H1 (cell line): ENCODE results near the gene TMEM222. TPM values are rescaled to one million over a fixed set of nuclear protein-coding genes. Genes with fewer than 3 reads are reported as not detected.

ENCODE experiments used
- CTCF ChIA-PET: fragments of 300-600 bp; sonication (Branson Sonifier 250); formaldehyde crosslinking; loops from one replicate; lab custom pipeline; 2021; ENCODE audit not compliant: partially characterized antibody; lab: Charles Lee
- POLR2A ChIA-PET: fragments of 300-600 bp; sonication (Branson Sonifier 250); formaldehyde crosslinking; loops from one replicate; lab custom pipeline; 2021; ENCODE audit warnings: inconsistent platforms; ENCODE audit not compliant: partially characterized antibody; lab: Charles Lee
- DNase-seq, 2 experiments: peaks; one replicate each; pipeline versions ENCODE4 v3.0.0 to v3.0.0-alpha.2; 2010 to 2022; ENCODE audit warnings: low spot score in 2 of 2, low read depth in 1 of 2, mixed read lengths in 1 of 2
- FAIRE-seq: peaks from 2 replicates; lab custom pipeline; 2011; peaks lifted over from hg19 to GRCh38; lab: Jason Lieb, UNC
- H2AFZ ChIP-seq: 2 replicates; pipeline ENCODE4 v1.8.1; 2012; ENCODE audit warnings: low read length, inconsistent platforms
- H2AK5ac ChIP-seq: 2 replicates; pipeline ENCODE4 v1.6.1; 2013; ENCODE audit warnings: low read depth, low read length
- H2BK120ac ChIP-seq: replicated peaks from 2 replicates; pipeline ENCODE3; 2013; ENCODE audit warnings: low read depth, low read length, inconsistent platforms
- H2BK12ac ChIP-seq: 2 replicates; pipeline ENCODE4 v1.6.1; 2013; ENCODE audit warnings: low read depth, low read length
- H2BK15ac ChIP-seq: 2 replicates; pipeline ENCODE4 v1.6.1; 2013; ENCODE audit warnings: low read length
- H2BK20ac ChIP-seq: 2 replicates; pipeline ENCODE4 v1.6.1; 2013; ENCODE audit warnings: low read length
- H2BK5ac ChIP-seq: 2 replicates; pipeline ENCODE4 v1.6.1; 2013; ENCODE audit warnings: low read depth, low read length
- H3K14ac ChIP-seq: 2 replicates; pipeline ENCODE4 v1.6.1; 2013; ENCODE audit warnings: inconsistent platforms; ENCODE audit not compliant: insufficient read length
- H3K18ac ChIP-seq: 2 replicates; pipeline ENCODE4 v1.6.1; 2013; ENCODE audit warnings: low read length; ENCODE audit errors: extremely low read depth
- H3K23ac ChIP-seq: 2 replicates; pipeline ENCODE4 v1.6.1; 2013; ENCODE audit warnings: inconsistent platforms; ENCODE audit not compliant: insufficient read length
- H3K23me2 ChIP-seq: 2 replicates; pipeline ENCODE4 v1.6.1; 2013; ENCODE audit warnings: low read depth, low read length
- H3K27ac ChIP-seq: 2 replicates; pipeline ENCODE4 v1.6.1; 2011; ENCODE audit warnings: low read depth, low read length, inconsistent platforms
- H3K27me3 ChIP-seq, 4 experiments: replicated peaks in 1 of 4; 1 replicate in 1 of 4; 2 replicates in 3 of 4; pipeline versions ENCODE4 v1.6.1 to v1.8.1; 2011 to 2013; ENCODE audit warnings: low read length in 3 of 4, mild to moderate bottlenecking in 3 of 4, inconsistent platforms in 2 of 4, mixed read lengths in 2 of 4, moderate library complexity in 1 of 4; ENCODE audit not compliant: control insufficient read depth in 3 of 4, insufficient read depth in 3 of 4; ENCODE audit errors: extremely low read depth in 1 of 4
- H3K36me3 ChIP-seq, 4 experiments: 2 replicates each; pipeline versions ENCODE4 v1.6.1 to v1.8.1; 2011 to 2013; ENCODE audit warnings: mild to moderate bottlenecking in 4 of 4, low read length in 3 of 4, moderate library complexity in 2 of 4, control low read depth in 1 of 4, inconsistent platforms in 1 of 4; ENCODE audit not compliant: insufficient read depth in 4 of 4, control insufficient read depth in 2 of 4
- H3K4ac ChIP-seq: replicated peaks from 2 replicates; pipeline ENCODE3; 2013; ENCODE audit warnings: low read length, low read depth, mixed read lengths, inconsistent platforms; ENCODE audit not compliant: insufficient read length
- H3K4me1 ChIP-seq, 4 experiments: replicated peaks in 1 of 4; 1 replicate in 1 of 4; 2 replicates in 3 of 4; pipeline versions ENCODE4 v1.6.1 to v1.8.1; 2011 to 2013; ENCODE audit warnings: low read length in 3 of 4, inconsistent platforms in 2 of 4, mixed read lengths in 1 of 4; ENCODE audit not compliant: insufficient read depth in 4 of 4, control insufficient read depth in 3 of 4
- H3K4me2 ChIP-seq, 2 experiments: 2 replicates each; pipeline versions ENCODE4 v1.6.1 to v1.8.1; 2011 to 2013; ENCODE audit warnings: low read depth in 2 of 2, low read length in 2 of 2, control low read depth in 1 of 2, inconsistent platforms in 1 of 2, mild to moderate bottlenecking in 1 of 2; ENCODE audit not compliant: insufficient read depth in 1 of 2
- H3K4me3 ChIP-seq, 4 experiments: fragments of 200-600, 300-600 bp in 1 of 4; sonication (generic), shearing (Covaris generic), sonication (Bioruptor Twin) in 1 of 4; 2 replicates each; pipeline versions ENCODE4 v1.5.1 to v1.8.1; 2011 to 2016; ENCODE audit warnings: low read length in 4 of 4, low read depth in 3 of 4, control low read depth in 2 of 4, inconsistent platforms in 2 of 4, mild to moderate bottlenecking in 2 of 4, mixed read lengths in 1 of 4, moderate library complexity in 1 of 4; ENCODE audit not compliant: insufficient read depth in 2 of 4; ENCODE audit errors: extremely low read depth in 1 of 4
- H3K56ac ChIP-seq: replicated peaks from 2 replicates; pipeline ENCODE3; 2013; ENCODE audit warnings: low read depth, mild to moderate bottlenecking, mixed read lengths, low read length, inconsistent platforms; ENCODE audit not compliant: insufficient read length
- H3K79me1 ChIP-seq: 2 replicates; pipeline ENCODE4 v1.6.1; 2013; ENCODE audit warnings: low read depth, low read length, control low read depth
- H3K79me2 ChIP-seq, 2 experiments: 2 replicates each; pipeline versions ENCODE4 v1.6.1 to v1.8.1; 2012 to 2013; ENCODE audit warnings: low read length in 2 of 2, mild to moderate bottlenecking in 2 of 2, inconsistent platforms in 1 of 2; ENCODE audit not compliant: insufficient read depth in 2 of 2, control insufficient read depth in 1 of 2
- H3K9ac ChIP-seq, 4 experiments: replicated peaks in 1 of 4; 1 replicate in 1 of 4; 2 replicates in 3 of 4; pipeline versions ENCODE4 v1.6.1 to v1.8.1; 2011 to 2013; ENCODE audit warnings: low read depth in 3 of 4, low read length in 3 of 4, control low read depth in 2 of 4, mild to moderate bottlenecking in 2 of 4, moderate library complexity in 2 of 4, inconsistent platforms in 1 of 4; ENCODE audit errors: extremely low read depth in 1 of 4
- H3K9me3 ChIP-seq, 2 experiments: 2 replicates each; pipeline versions ENCODE4 v1.6.1 to v1.8.1; 2012 to 2013; ENCODE audit warnings: mild to moderate bottlenecking in 2 of 2, moderate library complexity in 2 of 2, control low read depth in 1 of 2, inconsistent platforms in 1 of 2, low read depth in 1 of 2, low read length in 1 of 2, mixed read lengths in 1 of 2; ENCODE audit not compliant: insufficient read depth in 2 of 2
- H4K20me1 ChIP-seq, 2 experiments: replicated peaks in 1 of 2; 2 replicates each; pipeline versions ENCODE3 to v1.8.1; 2011 to 2013; ENCODE audit warnings: inconsistent platforms in 2 of 2, low read length in 2 of 2, mild to moderate bottlenecking in 1 of 2; ENCODE audit not compliant: insufficient read depth in 2 of 2, control insufficient read depth in 1 of 2
- H4K5ac ChIP-seq: 2 replicates; pipeline ENCODE4 v1.6.1; 2013; ENCODE audit warnings: low read length, low read depth, mixed read lengths, inconsistent platforms; ENCODE audit not compliant: insufficient read length
- H4K8ac ChIP-seq: 2 replicates; pipeline ENCODE4 v1.8.0; 2013; ENCODE audit warnings: mild to moderate bottlenecking, moderate library complexity, low read length, inconsistent platforms; ENCODE audit not compliant: insufficient read depth; ENCODE audit errors: extremely low read depth
- H4K91ac ChIP-seq: replicated peaks from 2 replicates; pipeline ENCODE3; 2013; ENCODE audit warnings: low read length, mixed read lengths, inconsistent platforms; ENCODE audit not compliant: insufficient read length
- CREB1 ChIP-seq: IDR thresholded peaks from 2 replicates; pipeline ENCODE4 v1.6.1; 2012; ENCODE audit warnings: inconsistent platforms
- HDAC6 ChIP-seq: IDR thresholded peaks from one replicate; pipeline ENCODE4 v1.7.1; 2012; ENCODE audit warnings: low read depth, mild to moderate bottlenecking, inconsistent platforms, low read length, moderate library complexity
- RAD21 ChIP-seq, 2 experiments: IDR thresholded peaks in 1 of 2; conservative IDR thresholded peaks in 1 of 2; 2 replicates each; pipeline ENCODE4 v1.6.1; 2011; ENCODE audit warnings: low read depth in 2 of 2, low read length in 2 of 2, improper control_type of control experiment in 1 of 2, inconsistent platforms in 1 of 2, mild to moderate bottlenecking in 1 of 2, moderate library complexity in 1 of 2
- TEAD4 ChIP-seq: IDR thresholded peaks from 2 replicates; pipeline ENCODE4 v1.6.1; 2012; ENCODE audit warnings: low read depth, low read length, inconsistent platforms, mixed read lengths
- WGBS, 2 experiments: shearing (Covaris generic) in 1 of 2; methylation state at CpG; one replicate each; pipeline versions ENCODE4 v1.1.6 to v1.1.7; 2013 to 2015; ENCODE audit warnings: low lambda C conversion rate in 2 of 2, mixed read lengths in 2 of 2, inconsistent platforms in 1 of 2, low coverage in 1 of 2, missing lambda C conversion rate in 1 of 2; ENCODE audit not compliant: insufficient replicate concordance in 2 of 2, insufficient coverage in 1 of 2, insufficient read length in 1 of 2; ENCODE audit errors: extremely low coverage in 1 of 2, missing lambda C conversion rate in 1 of 2; 5-methylcytosine and 5-hydroxymethylcytosine counted together
- polyA plus RNA-seq, 7 experiments: library from polyadenylated mRNA; depleted of rRNA in 3 of 7; stranded (reverse) in 5 of 7; unstranded in 2 of 7; fragments of >200 nt in 5 of 7; fragments of 200-250 nt in 2 of 7; gene quantifications; 1 replicate in 5 of 7; 2 replicates in 1 of 7; 4 replicates in 1 of 7; pipeline versions ENCODE4 v1.2.1 to v1.2.3, GENCODE V29; 2011 to 2013; ENCODE audit warnings: missing spikeins in 2 of 7, mixed read lengths in 2 of 7
- total RNA-seq: library from RNA; stranded (reverse); fragmentation: NEBNext Ultra II Directional; extraction: Animal tissue kit (Norgen Biotek cat#: 25700); gene quantifications from 2 replicates; pipeline ENCODE4 v1.2.1, GENCODE V29; 2021

Gene TMEM222
- total and polyA plus RNA-seq, 2 of the 8 experiments (the other 6 are each of a cell fraction or from before 2014, with no cell fraction given) = 27.0 to 51.8 TPM

- Histone ChIP-seq H3K27me3 (no peaks in the 10 kb centered on the region), H3K9ac (no peak overlapping the region), H2BK20ac (peak overlapping the region; percentile 89), H4K5ac (no peak overlapping the region), H3K4me1 (peaks cover 3 to 26% (median 14%) of the 10 kb centered on the region in 4 experiments), H4K8ac (no peak overlapping the region), H3K18ac (no peak overlapping the region), H3K79me1 (no peaks in the 10 kb centered on the region), H4K20me1 (no peaks in the 10 kb centered on the region), H2BK15ac (peak overlapping the region; percentile 51; the same call in 1 of the 2 replicates), H2BK120ac (no peak overlapping the region), H3K9me3 (no peaks in the 10 kb centered on the region), H4K91ac (no peak overlapping the region), H3K27ac (no peak overlapping the region), H2AK5ac (0 out of 2 replicates have a peak overlapping the region, but pooled peaks have one; percentile 29), H3K79me2 (no peaks in the 10 kb centered on the region)
- no peak for FAIRE-seq
- no peak for DNase-seq
- POLR2A ChIA-PET = interaction anchor here (0.8 to 2.5 kb wide), 11 partner anchors 16 to 507 kb away, joined by 3 to 10 read pairs (median 3); partner anchors contain the start of gene CD164L2
- TF ChIP-seq HDAC6 (no peak), TEAD4 (0 out of 2 replicates have a peak, but pooled peaks have one; percentile 31), CREB1 (no peak), RAD21 (IDR thresholded peaks at IDR 0.05 in 1 of 2, conservative IDR thresholded peaks at IDR 0.05 in 1 of 2; ENCODE audit: low read depth in 2 of 2, low read length in 2 of 2) (no peak)
- TF ChIP-seq, all 59 proteins: peak for 1
- Histone ChIP-seq H3K56ac (no peak overlapping the region), H2BK5ac (peak overlapping the region; percentile 71; the same call in 1 of the 2 replicates), H3K4ac (no peak overlapping the region), H3K4me2 (peak overlapping the region in 1 of 2 experiments; percentile 26; a peak in 2 of 4 replicates), H3K36me3 (no peaks in the 10 kb centered on the region), H3K23ac (no peak overlapping the region), H2BK12ac (peak overlapping the region; percentile 12; the same call in 1 of the 2 replicates), H3K4me3 (no peak overlapping the region), H3K14ac (no peak overlapping the region), H3K23me2 (no peaks in the 10 kb centered on the region), H2AFZ (no peak overlapping the region)
- 73% methylated on average over 10 of the region's 10 CpGs; no CpG with 5 or more reads in 1 of the 2 experiments for WGBS, 2 experiments
- CTCF ChIA-PET = interaction anchor here (0.6 to 17.9 kb wide), 36 partner anchors 11 to 1886 kb away, joined by 3 to 321 read pairs (median 6); partner anchors contain the start of genes AHDC1, CD164L2, GPR3 and MAP3K6
Observed at GRCh38 chr1:27301582-27302199, 20.3 kb upstream of the TMEM222 start.
